HCT116 (cell line): ENCODE data around the gene CTRB2. TPM values are rescaled to one million over a fixed set of nuclear protein-coding genes. Genes with fewer than 3 reads are reported as not detected.
"Not testable (repeated sequence)": the region's sequence is repeated elsewhere in the genome, so short reads cannot be mapped to it uniquely, and the experiment has no call there.

Source experiments
- ATAC-seq: fragments of 200-7000 bp; cut with Tn5 transposase; 2 replicates; pipeline ENCODE4 v1.9.1; 2020; ENCODE audit warnings: mild to moderate bottlenecking, moderate library complexity
- BruUV-seq: library from RNA; stranded (reverse); fragments of 400-500 nt; replicated peaks from 2 replicates; lab custom pipeline; 2021; lab: Mats Ljungman, UMichigan
- CTCF ChIA-PET: fragments of 300-600 bp; sonication (Branson Sonifier 250); formaldehyde crosslinking; loops from one replicate; lab custom pipeline; 2021; ENCODE audit warnings: antibody characterized with exemption; lab: Charles Lee
- POLR2A ChIA-PET: fragments of 300-600, 350-600 bp; sonication (Branson Sonifier 250); formaldehyde crosslinking; loops from one replicate; lab custom pipeline; 2021; ENCODE audit warnings: antibody characterized with exemption; lab: Charles Lee
- RAD21 ChIA-PET, 2 experiments: fragments of 300-600 bp; sonication (Branson Sonifier 250); formaldehyde crosslinking; loops; one replicate each; lab custom pipeline; 2023; ENCODE audit warnings: low total read pairs in 2 of 2; ENCODE audit not compliant: uncharacterized antibody in 2 of 2, unreplicated experiment in 2 of 2, low non-redundant PET in 1 of 2; lab: Charles Lee
- DNase-seq: peaks from one replicate; pipeline ENCODE4 v3.0.0-alpha.2; 2010; ENCODE audit warnings: low read depth, low spot score
- H2AFZ ChIP-seq: fragments of 200-600 bp; shearing (Covaris generic), sonication (generic); 2 replicates; pipeline ENCODE4 v1.6.1; 2017; ENCODE audit warnings: low read depth, mixed run types, mixed read lengths, antibody characterized with exemption, low read length; ENCODE audit not compliant: poor library complexity, severe bottlenecking
- H3K27ac ChIP-seq: 2 replicates; pipeline ENCODE4 v1.5.1; 2012; ENCODE audit warnings: low read depth, low read length
- H3K27me3 ChIP-seq: fragments of 200-600 bp; sonication (generic); 2 replicates; pipeline ENCODE4 v1.6.1; 2016; ENCODE audit warnings: mixed run types, low read length, mixed read lengths; ENCODE audit not compliant: insufficient read depth
- H3K36me3 ChIP-seq, 2 experiments: fragments of 200-500 bp in 1 of 2; fragments of 200-600 bp in 1 of 2; sonication (Bioruptor generic) in 1 of 2; sonication (generic) in 1 of 2; 2 replicates each; pipeline versions ENCODE4 v1.5.1 to v1.6.1; 2014 to 2016; ENCODE audit warnings: low read length in 2 of 2, inconsistent platforms in 1 of 2, mixed read lengths in 1 of 2, mixed run types in 1 of 2; ENCODE audit not compliant: insufficient read depth in 2 of 2, control insufficient read depth in 1 of 2
- H3K4me1 ChIP-seq, 2 experiments: fragments of 200-600 bp in 1 of 2; sonication (generic) in 1 of 2; 2 replicates each; pipeline versions ENCODE4 v1.5.1 to v1.6.1; 2012 to 2017; ENCODE audit warnings: low read length in 2 of 2, inconsistent platforms in 1 of 2, mild to moderate bottlenecking in 1 of 2, mixed read lengths in 1 of 2, mixed run types in 1 of 2, moderate library complexity in 1 of 2; ENCODE audit not compliant: insufficient read depth in 2 of 2, control insufficient read depth in 1 of 2
- H3K4me2 ChIP-seq: fragments of 200-600 bp; sonication (generic); 2 replicates; pipeline ENCODE4 v1.6.1; 2017; ENCODE audit warnings: mixed run types, low read length, mixed read lengths
- H3K4me3 ChIP-seq, 2 experiments: fragments of 200-600 bp in 1 of 2; sonication (generic) in 1 of 2; replicated peaks in 1 of 2; 2 replicates each; pipeline ENCODE4 v1.5.1; 2011 to 2016; ENCODE audit warnings: low read length in 2 of 2, control low read depth in 1 of 2, low read depth in 1 of 2, mild to moderate bottlenecking in 1 of 2, mixed read lengths in 1 of 2, mixed run types in 1 of 2
- H3K79me2 ChIP-seq: fragments of 200-600 bp; sonication (generic); 2 replicates; pipeline ENCODE4 v1.6.1; 2017; ENCODE audit warnings: mild to moderate bottlenecking, mixed run types, low read length, moderate library complexity, mixed read lengths; ENCODE audit not compliant: insufficient read depth
- H3K9ac ChIP-seq: fragments of 200-600 bp; sonication (generic); 2 replicates; pipeline ENCODE4 v1.6.1; 2016; ENCODE audit warnings: low read length, mixed read lengths
- H3K9me2 ChIP-seq: fragments of 200-600 bp; sonication (generic), shearing (Covaris generic); 2 replicates; pipeline ENCODE4 v1.6.1; 2017; ENCODE audit warnings: mixed run types, mild to moderate bottlenecking, moderate library complexity; ENCODE audit not compliant: insufficient read depth
- H3K9me3 ChIP-seq, 2 experiments: fragments of 200-500 bp in 1 of 2; fragments of 200-600 bp in 1 of 2; sonication (Bioruptor generic) in 1 of 2; sonication (generic) in 1 of 2; 2 replicates each; pipeline ENCODE4 v1.6.1; 2014 to 2017; ENCODE audit warnings: low read length in 2 of 2, mixed read lengths in 2 of 2, inconsistent platforms in 1 of 2, low read depth in 1 of 2, mild to moderate bottlenecking in 1 of 2, mixed run types in 1 of 2, moderate library complexity in 1 of 2; ENCODE audit not compliant: control insufficient read depth in 1 of 2, insufficient read depth in 1 of 2
- H4K20me1 ChIP-seq: fragments of 200-600 bp; sonication (generic), shearing (Covaris generic); 2 replicates; pipeline ENCODE4 v1.6.1; 2017; ENCODE audit warnings: mixed run types, mild to moderate bottlenecking, moderate library complexity; ENCODE audit not compliant: insufficient read depth
- CBX3 ChIP-seq: IDR thresholded peaks from 2 replicates; pipeline ENCODE4 v1.6.1; 2012; ENCODE audit warnings: low read depth
- CEBPB ChIP-seq: IDR thresholded peaks from 2 replicates; pipeline ENCODE4 v1.6.1; 2012; ENCODE audit warnings: low read depth
- ELF1 ChIP-seq: IDR thresholded peaks from 2 replicates; pipeline ENCODE4 v1.6.1; 2012; ENCODE audit warnings: low read depth, borderline replicate concordance
- EZH2phosphoT487 ChIP-seq: fragments of 200-600 bp; IDR thresholded peaks from 2 replicates; pipeline ENCODE4 v1.6.1; 2018; ENCODE audit warnings: antibody characterized with exemption, borderline replicate concordance
- FOSL1 ChIP-seq: IDR thresholded peaks from 2 replicates; pipeline ENCODE4 v1.6.1; 2012; ENCODE audit warnings: low read depth
- POLR2AphosphoS5 ChIP-seq: IDR thresholded peaks from 2 replicates; pipeline ENCODE4 v1.6.1; 2011; ENCODE audit warnings: mild to moderate bottlenecking, low read depth, low read length, moderate library complexity
- RAD21 ChIP-seq: IDR thresholded peaks from 2 replicates; pipeline ENCODE4 v1.6.1; 2012; ENCODE audit warnings: low read depth, mild to moderate bottlenecking
- SIN3A ChIP-seq: IDR thresholded peaks from 2 replicates; pipeline ENCODE4 v1.6.1; 2012; ENCODE audit warnings: low read depth
- SP1 ChIP-seq: IDR thresholded peaks from 2 replicates; pipeline ENCODE4 v1.6.1; 2012; ENCODE audit warnings: low read depth
- SRF ChIP-seq: IDR thresholded peaks from 2 replicates; pipeline ENCODE4 v1.6.1; 2012; ENCODE audit warnings: low read depth
- TCF7L2 ChIP-seq: IDR thresholded peaks from 2 replicates; pipeline ENCODE4 v1.7.0; 2011; ENCODE audit warnings: borderline replicate concordance, inconsistent platforms; ENCODE audit not compliant: insufficient read depth, insufficient read length; ENCODE audit errors: extremely low read depth
- intact Hi-C: fragments of 100-400 bp; cut with micrococcal nuclease; formaldehyde crosslinking; loops from 2 replicates; pipeline ENCODE4 v1.10.0; 2022
- total RNA-seq: library from RNA; stranded (reverse); gene quantifications from one replicate; pipeline ENCODE4 v1.2.1, GENCODE V29; 2021; ENCODE audit not compliant: unreplicated experiment
- TF ChIP-seq, protein P1 (sequence below): IDR thresholded peaks from 2 replicates; pipeline ENCODE4 v1.6.1; 2011; ENCODE audit warnings: mild to moderate bottlenecking, low read length, moderate library complexity; ENCODE audit not compliant: insufficient replicate concordance; ENCODE audit errors: extremely low read depth
- TF ChIP-seq, protein P2 (sequence below): IDR thresholded peaks from 2 replicates; pipeline ENCODE4 v1.6.1; 2012

CTRB2 gene
- total RNA-seq, 1 experiment from 2014 or later, result 10.0 TPM

DNA sequence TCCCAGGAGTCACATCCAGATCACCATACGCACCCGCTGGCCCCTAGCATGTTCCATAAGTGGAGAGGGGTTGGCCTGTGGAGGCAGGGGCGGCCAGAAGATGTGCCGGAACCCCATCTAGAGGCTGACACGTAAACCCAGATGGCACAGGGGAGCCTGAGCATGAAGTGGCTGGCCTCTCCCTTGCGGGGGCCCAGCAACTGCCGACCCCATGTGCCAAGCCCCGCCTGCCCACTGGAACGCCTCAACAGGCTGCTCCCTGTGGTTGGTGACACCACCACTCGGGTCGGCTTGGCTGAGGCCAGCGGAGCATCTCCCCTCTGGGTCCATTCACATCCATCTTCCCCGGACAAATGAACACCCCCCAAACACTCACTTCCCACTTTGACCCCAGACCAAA lies 35.0 kb upstream of the CTRB2 start:
- no peaks in the 10 kb centered on the region for H3K9me3 ChIP-seq
- H3K9me2 ChIP-seq, result no peaks in the 10 kb centered on the region
- H3K9ac ChIP-seq, result no peak overlapping the region
- ChIA-PET POLR2A (no interaction called here), CTCF (no interaction called here), RAD21 (no interaction called here)
- DNase-seq, result no peak
- H3K4me2 ChIP-seq, result no peak overlapping the region
- H4K20me1 ChIP-seq, result no peaks in the 10 kb centered on the region
- no peak overlapping the region for H3K4me3 ChIP-seq
- H3K79me2 ChIP-seq, result peaks cover 81% of the 10 kb centered on the region
- H3K27ac ChIP-seq, result no peak overlapping the region
- BruUV-seq, result no TSS peak
- H3K27me3 ChIP-seq, result no peaks in the 10 kb centered on the region
- TF ChIP-seq FOSL1, result no peak
- no peak for TF ChIP-seq SRF
- no peak for TF ChIP-seq CEBPB
- no peak for TF ChIP-seq EZH2phosphoT487
- no peak for TF ChIP-seq ELF1
- TF ChIP-seq, protein P1, sequence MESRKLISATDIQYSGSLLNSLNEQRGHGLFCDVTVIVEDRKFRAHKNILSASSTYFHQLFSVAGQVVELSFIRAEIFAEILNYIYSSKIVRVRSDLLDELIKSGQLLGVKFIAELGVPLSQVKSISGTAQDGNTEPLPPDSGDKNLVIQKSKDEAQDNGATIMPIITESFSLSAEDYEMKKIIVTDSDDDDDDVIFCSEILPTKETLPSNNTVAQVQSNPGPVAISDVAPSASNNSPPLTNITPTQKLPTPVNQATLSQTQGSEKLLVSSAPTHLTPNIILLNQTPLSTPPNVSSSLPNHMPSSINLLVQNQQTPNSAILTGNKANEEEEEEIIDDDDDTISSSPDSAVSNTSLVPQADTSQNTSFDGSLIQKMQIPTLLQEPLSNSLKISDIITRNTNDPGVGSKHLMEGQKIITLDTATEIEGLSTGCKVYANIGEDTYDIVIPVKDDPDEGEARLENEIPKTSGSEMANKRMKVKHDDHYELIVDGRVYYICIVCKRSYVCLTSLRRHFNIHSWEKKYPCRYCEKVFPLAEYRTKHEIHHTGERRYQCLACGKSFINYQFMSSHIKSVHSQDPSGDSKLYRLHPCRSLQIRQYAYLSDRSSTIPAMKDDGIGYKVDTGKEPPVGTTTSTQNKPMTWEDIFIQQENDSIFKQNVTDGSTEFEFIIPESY, result no peak
- TF ChIP-seq SP1, result no peak
- no peak overlapping the region for H2AFZ ChIP-seq
- peaks cover 54 to 58% of the 10 kb centered on the region in 2 experiments for H3K4me1 ChIP-seq
- H3K36me3 ChIP-seq, result peaks cover 6 to 13% of the 10 kb centered on the region in 2 experiments; a peak in 2 of 4 replicates
- intact Hi-C loops, result no loop called here
- ATAC-seq, result no peak

DNA sequence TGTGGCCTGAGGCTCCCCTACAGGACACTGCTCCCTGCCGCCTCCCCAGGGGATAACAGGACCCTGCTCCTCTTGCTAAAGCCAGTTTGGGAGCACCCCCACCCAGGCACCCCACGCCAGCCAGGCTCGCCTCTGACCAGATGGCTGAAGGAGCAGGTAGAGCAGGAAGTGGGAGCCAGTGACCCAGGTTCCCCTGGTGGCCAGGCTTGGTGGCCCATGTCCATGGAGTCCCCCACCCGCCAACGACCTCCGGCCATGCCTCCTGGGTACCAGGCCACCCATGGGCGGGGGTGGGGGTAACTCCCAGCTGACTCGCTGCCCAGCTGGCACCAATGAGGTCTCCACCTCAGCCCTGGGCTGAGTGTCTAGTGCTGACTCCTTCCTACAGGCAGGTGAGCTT lies 34.5 kb upstream of the CTRB2 start:
- TF ChIP-seq SP1, result no peak
- TF ChIP-seq CBX3, result no peak
- no peak for TF ChIP-seq POLR2AphosphoS5
- TF ChIP-seq, protein P2, sequence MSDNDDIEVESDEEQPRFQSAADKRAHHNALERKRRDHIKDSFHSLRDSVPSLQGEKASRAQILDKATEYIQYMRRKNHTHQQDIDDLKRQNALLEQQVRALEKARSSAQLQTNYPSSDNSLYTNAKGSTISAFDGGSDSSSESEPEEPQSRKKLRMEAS, result no peak
- no peak for TF ChIP-seq TCF7L2
- TF ChIP-seq RAD21, result no peak
- no peak for TF ChIP-seq SIN3A
- H3K79me2 ChIP-seq, result peaks cover 75% of the 10 kb centered on the region
- peaks cover 6 to 18% of the 10 kb centered on the region in 2 experiments; a peak in 2 of 4 replicates for H3K36me3 ChIP-seq
- H3K4me2 ChIP-seq, result no peak overlapping the region
- H3K27ac ChIP-seq, result no peak overlapping the region
- BruUV-seq, result no TSS peak
- no peaks in the 10 kb centered on the region for H3K9me2 ChIP-seq
- CTCF ChIA-PET, result no interaction called here
- H3K9ac ChIP-seq, result no peak overlapping the region
- RAD21 ChIA-PET, result no interaction called here
- no peaks in the 10 kb centered on the region for H3K9me3 ChIP-seq
- intact Hi-C loops, result no loop called here
- ATAC-seq, result no peak
- H4K20me1 ChIP-seq, result no peaks in the 10 kb centered on the region
- H3K4me1 ChIP-seq, result peaks cover 49 to 53% of the 10 kb centered on the region in 2 experiments
- POLR2A ChIA-PET, result no interaction called here
- no peaks in the 10 kb centered on the region for H3K27me3 ChIP-seq
- no peak overlapping the region for H2AFZ ChIP-seq
- no peak for DNase-seq
- H3K4me3 ChIP-seq, result no peak overlapping the region

DNA sequence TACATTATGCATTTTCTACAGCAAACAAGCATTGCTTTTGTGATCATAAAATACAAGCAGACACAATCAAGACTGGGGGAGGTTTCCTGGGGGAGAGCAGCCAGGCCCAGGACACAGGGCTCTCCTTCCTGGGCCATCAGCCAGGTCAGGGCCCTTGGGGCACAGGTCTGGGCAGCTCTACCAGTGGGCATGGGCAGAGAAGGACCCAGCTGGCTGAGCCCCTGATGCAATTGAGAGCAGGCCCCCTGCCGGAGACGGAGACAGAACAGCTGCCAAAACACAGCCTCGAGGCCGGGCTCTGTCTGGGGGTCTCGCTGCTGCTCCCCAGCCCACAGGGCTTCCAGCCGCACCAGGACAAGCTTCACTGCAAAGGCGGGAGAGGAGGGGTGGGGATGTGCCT lies 33.7 kb upstream of the CTRB2 start:
- ATAC-seq, POLR2A ChIA-PET, H4K20me1 ChIP-seq, intact Hi-C loops, CTCF ChIA-PET, H3K27me3 ChIP-seq, H3K9me3 ChIP-seq, H3K9me2 ChIP-seq, H3K27ac ChIP-seq, BruUV-seq, H3K4me3 ChIP-seq, H3K9ac ChIP-seq, H2AFZ ChIP-seq, RAD21 ChIA-PET, DNase-seq, H3K4me2 ChIP-seq: not testable (repeated sequence)
- H3K4me1 ChIP-seq, result peaks cover 41 to 45% of the 10 kb centered on the region in 2 experiments
- peaks cover 6 to 23% of the 10 kb centered on the region in 2 experiments; a peak in 2 of 4 replicates for H3K36me3 ChIP-seq
- H3K79me2 ChIP-seq, result peaks cover 68% of the 10 kb centered on the region
